EL (cell line): ENCODE results near the gene ROR2.
A peak's percentile ranks its signal among the peaks of the same experiment; 100 is the strongest.

Experiments used
- DNase-seq: peaks from one replicate; pipeline ENCODE4 v3.0.0-alpha.2; 2016

ROR2 gene

DNA sequence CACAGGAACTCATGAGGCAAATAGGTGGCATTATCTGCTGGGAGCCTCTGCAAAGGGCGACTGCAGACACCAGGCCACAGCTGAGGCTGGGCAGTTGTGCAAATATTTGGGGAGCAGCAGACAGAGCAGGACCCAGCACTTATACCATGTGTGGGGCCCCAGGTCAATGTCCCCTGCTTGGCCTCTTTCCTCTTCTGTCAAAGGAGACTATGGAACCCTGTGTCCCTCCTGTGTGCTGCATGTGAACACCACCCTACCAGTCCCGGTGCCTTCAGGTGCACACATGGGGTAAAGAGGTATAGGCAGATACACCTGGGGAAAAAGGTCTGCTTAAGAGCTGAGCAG, 50.8 kb downstream of the ROR2 start:
- no peak for DNase-seq

DNA sequence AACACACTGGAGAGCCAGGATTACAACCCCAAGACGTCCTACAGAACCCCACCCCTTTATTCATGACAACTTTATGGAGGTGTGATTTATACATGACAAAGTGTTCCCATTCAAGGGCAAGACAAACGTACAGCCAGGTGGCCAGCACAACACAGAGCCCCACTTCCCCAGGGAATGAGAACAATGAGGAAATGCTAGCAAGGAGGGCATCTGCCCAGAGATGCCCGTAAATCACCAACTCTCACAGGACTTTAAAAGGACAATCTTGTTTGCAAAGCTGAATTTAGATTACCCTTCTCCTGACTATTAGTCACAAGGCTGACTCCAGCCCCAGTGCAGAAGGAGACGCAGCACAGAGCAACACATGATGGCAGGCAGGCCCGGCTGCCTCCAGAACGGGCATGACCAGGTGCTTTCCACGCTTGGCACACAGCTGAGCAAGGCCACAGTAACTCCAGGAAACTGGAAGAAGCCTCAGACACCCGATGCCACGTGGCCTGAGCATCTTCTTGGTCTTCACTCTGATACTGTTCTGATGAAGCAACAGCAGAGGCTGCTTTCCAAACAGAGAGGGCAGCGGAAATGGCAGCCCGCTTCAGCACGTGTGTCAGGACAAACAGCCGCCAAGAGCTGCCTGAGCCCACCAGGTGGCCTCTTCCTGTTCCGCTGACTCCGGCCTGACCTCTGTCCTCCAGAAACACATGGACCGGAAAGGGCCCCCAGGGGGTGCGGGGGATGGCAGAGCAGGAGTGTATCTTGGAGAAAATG, 51.4 kb downstream of the ROR2 start:
- no peak for DNase-seq

DNA sequence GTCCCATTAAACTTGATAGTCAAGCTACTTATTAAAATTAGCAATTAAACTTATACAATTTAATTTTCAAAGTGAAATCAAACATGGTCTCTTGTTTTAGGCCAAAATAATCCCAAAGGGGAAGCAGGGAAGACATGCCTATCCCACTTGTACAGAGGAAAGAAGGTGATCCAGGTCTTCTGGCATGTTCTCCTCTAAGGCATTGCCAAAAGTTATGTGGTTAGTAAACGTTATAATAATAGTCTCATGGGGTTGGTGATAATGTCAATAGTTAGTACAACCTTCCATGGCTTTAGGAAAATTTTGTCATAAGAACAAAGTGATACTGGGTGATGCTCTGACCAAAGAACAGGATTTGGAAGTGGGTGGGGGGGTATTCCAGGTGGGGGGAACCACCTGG, 52.8 kb downstream of the ROR2 start:
- DNase-seq, result peak; percentile 30

DNA sequence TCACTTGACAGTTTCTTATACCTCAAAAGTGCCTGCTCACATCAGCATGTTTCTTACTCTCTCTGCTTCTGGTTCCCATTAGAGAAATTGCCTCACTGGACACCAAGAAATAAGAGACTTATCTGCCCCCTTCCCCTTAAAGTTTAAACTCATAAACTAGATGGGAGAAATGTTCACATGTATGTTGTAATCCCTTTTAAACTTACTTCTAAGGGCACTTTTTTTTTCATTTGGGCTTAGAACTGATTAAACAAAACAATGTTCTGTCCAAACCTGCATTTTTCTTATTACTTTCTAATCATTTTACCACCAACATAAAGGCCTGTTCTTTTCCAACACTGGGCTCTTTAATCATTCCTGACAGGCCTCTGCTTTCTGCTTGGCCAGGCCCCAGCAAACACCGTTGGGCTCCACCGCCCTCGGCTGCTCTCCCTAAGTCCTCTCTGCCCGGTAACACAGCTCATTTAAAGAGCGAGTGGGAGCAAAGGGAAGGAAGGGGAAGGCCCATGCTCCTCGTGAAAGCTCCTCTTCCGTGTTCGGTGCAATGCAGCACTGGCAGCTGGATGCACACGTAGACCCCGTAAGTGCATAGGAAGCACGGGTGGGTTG, 53.4 kb downstream of the ROR2 start:
- DNase-seq, result peak; percentile 18

DNA sequence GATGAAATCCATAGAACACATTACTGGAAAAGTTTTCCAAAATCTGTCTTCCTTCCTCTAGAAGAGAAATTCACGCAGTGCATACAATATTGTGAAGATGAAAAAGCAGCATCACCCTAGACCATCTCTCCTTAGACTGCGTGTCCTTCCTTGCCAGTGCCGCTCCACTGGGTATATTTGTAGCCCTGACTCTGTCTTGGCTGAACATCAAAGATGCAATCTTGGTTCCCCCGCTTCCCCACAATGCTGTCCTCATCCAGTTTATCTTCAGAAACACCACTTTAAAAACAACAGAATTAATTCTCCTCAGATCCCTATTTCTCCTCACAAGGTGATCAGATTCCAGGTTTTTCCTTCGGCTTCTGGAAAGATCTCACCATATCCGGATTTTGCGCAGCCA, 53.9 kb downstream of the ROR2 start:
- DNase-seq, result no peak

DNA sequence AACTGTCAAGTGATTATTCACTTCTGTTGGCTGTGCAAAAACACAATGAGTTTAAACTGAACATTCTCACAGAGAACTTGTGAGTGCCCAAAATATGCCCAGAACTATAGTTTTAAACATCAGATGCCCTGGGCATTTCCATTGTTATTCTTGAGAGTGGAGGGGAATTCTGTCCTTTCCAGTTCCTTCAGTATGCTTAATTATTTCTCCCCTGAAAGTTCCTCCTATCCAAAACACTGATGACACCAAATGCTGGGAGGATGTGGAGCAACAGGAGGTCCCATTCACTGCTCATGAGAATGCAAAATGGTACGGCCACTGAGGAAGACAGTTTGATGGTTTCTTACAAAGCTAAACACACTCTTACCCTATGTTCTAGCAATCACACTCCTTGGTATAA, 55.5 kb downstream of the ROR2 start:
- no peak for DNase-seq

DNA sequence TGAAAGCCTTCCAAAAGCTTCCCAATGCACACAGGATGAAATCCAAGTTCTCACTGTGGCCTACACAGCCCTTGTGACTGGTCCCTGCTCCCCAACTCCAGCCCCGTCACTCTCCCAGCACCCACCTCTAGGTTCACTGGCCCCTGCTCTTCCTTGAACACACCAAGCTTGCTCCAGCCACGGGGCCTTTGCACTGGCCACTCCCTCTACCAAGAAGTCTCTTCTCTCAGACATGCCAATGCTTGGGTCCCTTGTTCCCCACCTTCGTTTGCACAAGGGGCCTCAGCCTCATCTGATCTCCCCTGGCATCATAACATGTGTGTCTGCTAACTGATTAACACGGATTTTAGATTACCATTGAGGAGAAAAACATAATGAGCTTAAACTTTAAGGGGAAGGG, 56.0 kb downstream of the ROR2 start:
- no peak for DNase-seq

DNA sequence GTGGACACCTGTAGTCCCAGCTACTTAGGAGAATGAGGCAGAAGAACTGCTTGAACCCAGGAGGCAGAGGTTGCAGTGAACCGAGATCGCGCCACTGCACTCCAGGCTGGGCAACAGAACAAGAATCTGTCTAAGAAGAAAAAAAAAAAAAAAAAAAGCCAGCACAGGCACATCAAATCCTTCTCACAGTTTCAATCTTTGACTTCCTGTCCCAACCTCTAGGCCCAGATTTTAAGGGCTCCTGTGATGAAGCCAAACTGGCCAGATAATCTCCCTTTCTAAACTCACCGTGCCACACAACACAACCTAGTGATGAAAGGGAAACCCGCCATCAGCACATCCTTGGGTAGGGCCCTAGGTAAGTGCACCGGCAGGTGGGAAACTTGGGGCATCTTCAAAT, 58.1 kb downstream of the ROR2 start:
- no peak for DNase-seq

DNA sequence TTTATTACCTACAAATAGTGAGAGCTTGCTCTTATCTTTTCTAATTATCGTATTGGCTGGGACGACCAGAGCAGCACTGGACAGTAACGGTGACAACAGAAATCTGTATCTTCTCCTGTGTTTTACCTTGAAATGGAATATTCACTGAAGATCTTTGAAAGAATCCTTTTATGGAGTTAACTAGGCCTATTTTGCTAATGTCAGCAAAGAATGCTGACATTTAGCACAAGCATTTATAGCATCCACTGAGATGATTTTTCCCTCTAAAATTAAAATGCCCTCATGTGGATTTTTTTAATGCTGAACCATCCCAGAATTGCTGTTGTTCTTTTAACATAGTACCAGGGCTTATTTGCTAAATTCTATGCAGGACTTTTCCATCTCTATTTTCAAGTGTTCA, 59.4 kb downstream of the ROR2 start:
- no peak for DNase-seq

DNA sequence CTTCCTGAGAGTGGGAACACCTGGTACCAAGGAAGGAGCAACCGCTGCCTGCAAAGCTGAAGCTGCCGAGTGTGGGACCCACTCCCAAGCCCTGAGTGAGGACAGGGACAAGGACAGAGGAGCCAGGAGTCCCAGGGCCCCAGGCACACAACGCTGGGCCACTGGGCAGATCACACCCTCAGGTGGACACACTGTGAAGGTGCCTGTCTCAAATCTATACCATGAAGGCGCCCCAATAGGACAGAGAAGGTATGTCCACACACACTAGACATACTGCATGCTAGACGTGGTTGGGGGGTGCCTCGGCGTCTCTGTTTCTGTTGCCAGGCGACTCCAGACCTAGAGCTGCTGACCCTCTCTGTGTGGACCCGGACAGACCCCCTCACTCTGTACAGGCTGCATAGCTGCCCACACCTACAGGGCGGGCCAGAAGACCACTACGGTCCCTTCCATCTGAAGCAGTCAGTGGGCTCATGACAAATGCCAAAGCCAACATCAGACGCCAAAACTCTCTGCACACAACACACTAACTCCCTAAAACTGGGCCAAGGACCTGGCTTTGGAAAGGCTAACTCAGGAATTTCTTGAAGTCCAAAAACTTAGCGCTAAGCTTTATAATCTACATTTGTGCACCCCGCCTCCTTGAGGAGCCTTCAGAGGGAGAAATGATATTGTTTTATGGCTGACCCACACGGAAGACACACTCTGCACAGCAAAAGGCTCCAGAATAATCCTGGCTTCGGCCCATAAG, 60.7 kb downstream of the ROR2 start:
- no peak for DNase-seq

DNA sequence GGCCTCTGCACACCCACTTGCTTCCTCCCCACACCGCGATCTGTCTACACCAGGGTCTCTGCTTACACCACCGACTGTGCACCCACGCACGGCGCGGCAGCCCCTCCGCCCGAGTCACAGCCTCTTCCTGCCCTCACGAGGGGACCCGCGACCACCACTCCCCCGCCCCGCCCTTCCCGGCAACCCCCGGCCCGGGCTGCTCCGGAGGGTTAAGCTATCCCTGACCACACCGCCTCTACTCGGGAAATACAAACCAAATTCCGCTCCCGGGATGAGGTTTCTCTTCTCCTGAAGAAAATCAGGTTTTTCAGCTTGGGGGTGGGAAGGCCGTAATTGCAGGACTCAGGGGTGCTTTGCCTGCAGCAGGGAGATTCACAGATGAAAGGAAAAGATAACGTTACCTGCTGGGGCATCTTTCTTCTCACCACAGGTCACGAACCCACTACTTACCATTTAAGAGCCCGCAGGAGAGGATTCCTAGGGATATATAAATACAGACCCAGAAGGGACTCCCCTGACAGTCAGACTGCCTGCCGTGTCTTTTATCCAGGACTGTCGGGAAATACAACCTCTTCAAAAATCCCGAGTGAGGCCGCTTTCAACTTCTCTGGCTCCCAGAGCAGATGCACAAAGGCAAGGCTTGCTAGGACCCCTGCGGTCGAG, 63.5 kb downstream of the ROR2 start:
- no peak for DNase-seq

DNA sequence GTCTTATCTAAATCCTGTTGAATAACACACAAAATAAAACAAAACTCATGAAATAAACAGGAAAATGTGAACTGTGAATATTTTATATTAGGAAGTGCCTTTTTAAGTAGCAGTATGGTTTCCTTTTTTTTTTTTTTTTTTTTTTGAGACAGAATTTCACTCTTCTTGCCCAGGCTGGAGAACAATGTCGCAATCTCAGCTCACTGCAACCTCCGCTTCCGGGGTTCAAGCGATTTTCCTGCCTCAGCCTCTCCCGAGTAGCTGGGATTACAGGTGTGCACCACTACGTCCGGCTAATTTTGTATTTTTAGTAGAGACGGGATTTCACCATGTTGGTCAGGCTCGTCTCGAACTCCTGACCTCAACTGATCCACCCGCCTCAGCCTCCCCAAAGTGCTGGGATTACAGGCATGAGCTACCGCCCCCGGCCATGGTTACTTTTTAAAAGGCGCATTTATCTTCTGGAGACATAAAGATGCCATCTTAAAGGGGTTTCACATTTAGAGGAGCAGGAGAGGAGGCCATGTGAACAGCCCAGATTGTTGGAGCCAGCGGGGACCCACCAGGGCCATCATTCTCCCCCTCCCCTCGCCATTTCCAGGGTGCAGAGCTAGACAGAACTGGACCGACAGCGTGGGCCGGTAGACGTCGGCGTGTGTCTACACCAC, 64.1 kb downstream of the ROR2 start:
- no peak for DNase-seq

DNA sequence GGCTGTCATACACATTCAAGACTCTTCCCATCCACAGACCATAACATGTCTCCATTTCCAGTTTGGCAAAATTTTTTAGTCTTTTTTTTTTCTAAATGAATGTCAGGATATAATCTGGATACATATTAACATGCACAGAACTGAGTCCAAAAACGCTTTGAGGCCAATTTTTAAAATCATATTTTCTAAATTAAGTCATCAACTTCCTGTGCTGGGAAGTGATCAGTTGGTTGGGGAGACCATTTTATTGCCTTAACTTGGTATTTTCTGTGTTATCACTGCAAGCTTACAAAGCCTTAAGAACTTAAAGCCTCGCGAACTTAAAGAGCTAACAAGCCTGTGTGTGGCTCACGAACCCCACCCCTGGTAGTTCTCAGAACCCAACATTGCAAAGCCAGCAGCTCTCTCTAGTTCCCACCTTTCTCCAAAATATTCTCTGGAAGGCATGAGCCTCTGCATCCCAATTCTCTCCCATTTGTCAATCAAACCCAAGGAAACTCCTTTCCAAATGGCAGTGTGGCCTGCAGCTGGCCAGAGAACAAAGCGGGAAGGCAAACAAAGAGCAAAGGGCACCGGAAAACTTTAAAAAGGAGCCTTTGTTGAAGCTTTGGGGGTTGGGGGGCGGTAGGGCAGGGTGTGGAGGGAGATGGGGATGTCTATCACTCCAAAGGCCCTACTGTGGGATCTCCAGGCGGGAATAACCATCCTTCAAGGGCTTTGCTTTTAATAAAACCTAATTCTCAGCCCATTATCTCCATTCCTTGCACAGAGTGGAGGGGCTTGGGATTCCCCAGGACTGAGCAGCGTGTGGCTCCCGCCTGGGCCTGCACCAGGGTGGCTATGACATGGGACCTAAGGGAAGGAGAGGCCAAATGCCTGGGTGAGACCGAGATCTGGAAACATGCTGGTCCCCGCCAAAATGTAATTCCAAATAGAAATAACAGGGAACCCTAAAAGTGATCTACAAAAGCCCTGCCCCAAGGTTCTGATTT, 65.0 kb downstream of the ROR2 start:
- DNase-seq, result peak; percentile 77

DNA sequence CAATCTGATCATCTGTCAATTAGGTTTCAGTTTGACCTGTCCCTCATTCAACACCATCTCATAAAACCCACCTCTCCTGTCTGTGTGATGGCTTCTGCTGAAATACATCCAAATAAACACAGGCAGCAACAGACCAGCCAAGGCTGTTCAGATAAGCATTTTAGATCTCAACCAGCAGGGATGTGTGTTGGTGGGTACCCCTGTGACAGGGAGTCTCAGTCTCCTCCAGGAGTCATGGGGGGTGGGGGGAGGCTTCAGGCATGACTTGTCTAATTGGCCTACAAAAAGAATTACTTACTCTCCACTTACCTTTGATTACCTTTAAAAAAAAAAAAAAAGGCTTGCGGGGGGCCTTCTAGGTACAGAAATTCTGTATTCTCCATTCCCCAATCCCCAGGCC, 65.9 kb downstream of the ROR2 start:
- DNase-seq, result no peak

DNA sequence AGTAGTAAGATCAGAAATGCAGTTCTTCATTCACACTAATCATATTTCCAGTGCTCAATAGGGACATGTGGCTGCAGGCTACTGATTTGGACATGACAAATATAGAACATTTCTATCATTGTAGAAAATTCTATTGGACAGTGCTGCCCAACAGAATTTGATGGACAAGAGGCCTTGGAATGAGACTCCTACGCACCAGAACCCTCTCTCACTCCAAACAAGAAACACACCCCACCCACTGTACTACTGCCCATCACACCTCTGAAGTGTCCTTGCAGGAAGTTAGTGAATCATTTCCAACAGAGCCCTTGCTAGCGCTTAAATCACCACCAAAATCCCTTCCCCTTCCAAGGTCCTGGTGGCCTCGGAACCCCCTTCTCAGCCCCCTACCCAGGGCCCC, 66.5 kb downstream of the ROR2 start:
- no peak for DNase-seq

DNA sequence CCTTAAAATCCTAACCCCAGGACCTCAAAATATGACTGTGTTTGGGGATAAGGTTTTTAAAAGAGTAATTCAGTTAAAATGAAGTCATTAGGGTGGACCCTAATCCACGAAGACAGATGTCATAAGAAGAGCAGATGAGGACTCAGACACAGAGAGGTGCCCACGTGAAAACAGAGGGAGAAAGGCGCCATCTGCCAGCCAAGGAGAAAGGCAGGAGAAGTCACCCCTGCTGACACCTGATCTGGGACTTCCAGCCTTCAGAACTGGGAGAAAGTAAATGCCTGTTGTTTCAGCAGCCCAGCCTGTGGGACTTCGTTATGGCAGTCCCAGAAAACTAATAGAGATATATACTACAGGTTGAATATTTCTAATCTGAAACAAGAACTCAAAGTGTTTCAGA, 67.4 kb downstream of the ROR2 start:
- no peak for DNase-seq

DNA sequence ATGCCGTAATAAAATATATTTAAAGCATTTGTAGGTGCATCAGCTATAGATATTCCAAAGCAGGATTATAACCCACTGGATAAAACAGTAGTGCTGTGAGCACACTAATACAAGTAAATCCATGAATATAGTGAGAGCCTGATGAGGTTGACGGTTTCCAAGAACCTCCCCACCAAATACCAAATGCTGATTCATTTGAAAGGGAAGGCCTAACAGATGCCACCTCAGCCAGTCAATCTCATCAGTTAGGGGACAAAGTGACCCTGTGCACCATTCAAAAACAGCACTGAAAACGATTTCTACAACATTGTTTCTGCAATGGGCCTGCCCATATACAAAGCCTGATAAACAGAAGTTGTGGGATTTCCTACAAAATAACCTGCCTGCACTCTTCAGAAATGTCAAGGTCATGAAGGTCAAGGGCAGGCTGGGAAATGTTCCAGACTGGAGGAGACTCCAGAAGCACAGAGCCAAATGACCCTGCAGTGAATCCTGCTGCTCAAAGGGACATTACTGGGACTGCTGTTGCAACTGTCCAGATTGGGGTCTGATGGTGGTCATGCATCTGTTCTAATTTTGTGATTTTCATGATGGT, 69.6 kb downstream of the ROR2 start:
- peak; percentile 20 for DNase-seq

DNA sequence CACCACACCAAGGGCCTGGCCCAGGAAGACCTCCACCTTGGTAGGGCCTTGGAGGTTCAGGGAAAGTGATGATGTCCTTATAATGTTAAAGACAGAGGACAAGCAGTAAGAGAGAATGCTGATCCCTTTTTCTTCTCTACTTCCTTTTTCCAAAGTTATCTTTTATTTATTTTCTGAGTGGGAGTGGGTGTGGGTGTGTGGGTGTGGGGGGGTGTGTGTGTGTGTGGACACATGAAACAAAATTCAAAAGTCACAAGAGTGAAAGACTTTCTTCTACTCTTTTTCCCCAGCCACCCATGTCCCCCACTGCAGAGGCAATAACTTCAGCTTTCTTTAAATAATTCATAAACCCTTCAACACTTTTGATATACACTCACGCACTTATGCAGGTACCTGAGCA, 70.8 kb downstream of the ROR2 start:
- DNase-seq, result no peak

DNA sequence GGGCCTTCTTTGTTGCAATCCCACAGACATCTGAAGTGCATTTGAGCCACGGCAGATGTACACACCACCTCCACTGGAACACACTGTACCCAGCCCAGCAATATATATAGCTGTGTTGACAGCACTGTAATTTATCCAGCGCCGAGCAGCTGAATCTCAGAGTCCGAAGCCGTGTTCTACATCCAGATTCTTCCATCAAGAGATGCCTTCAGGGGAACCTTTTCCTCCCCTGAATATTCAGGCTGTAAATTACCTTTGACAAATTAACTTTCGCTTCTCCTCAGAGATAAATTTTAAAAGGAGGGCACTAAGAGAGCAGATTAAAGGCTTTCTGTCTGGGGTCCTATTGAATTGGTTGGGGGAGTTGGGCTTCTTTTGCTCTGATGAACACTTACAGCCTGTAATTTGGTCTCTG, 76.4 kb downstream of the ROR2 start:
- DNase-seq, result no peak

DNA sequence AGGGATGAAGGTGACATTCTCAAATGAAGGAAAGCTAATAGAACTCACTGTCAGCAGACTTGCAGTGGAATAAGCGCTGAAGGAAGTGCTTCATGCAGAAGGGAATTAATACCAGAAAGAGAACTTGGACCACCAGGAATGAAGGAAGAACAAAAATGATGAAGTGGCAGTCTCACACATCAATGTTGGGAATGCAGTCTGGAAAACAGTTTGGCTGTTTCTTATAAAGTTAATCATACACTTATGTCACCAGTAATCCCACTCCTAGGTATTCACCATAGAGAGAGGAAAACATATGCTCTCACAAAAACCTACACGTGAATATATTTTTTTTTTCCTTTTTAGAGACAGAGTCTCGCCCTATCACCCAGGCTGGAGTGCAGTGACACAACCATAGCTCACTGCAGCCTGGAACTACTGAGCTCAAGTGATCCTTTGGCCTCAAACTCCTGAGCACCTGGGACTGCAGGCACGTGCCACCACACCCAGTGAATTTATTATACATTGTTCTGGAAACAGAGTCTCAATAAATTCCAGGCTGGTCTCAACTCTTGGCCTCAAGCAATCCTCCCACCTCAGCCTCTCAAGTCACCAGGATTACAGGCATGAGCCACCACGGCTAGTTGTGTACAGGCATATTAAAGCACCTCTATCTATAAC, 81.2 kb downstream of the ROR2 start:
- no peak for DNase-seq

DNA sequence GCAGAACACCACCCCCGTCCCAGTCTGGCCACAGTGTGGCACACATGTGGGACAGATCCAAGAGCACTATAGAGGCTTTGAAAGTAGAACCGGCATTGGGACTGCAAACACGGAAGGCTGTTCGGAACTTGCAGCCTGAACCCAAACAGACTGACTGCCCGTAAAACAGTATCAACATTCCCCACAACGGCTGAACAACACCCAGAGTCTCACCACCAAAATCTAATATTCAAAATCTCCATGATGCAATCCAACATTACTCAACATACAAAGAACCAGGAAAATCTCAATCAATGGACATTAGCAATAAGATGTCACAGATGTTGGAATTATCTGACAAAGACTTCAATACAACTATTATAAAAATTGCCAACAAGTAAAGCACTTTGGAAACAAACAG, 82.3 kb downstream of the ROR2 start:
- no peak for DNase-seq
